NCI-H2107 treated with DMSO at 0.1 percent for 48 hours (cell line): Measurements from ENCODE around the gene KAT5.
"Not testable (repeated sequence)": the region's sequence is repeated elsewhere in the genome, so short reads cannot be mapped to it uniquely, and the experiment has no call there.

Source experiments
- DNase-seq: peaks from one replicate; lab custom pipeline; 2025; ENCODE audit not compliant: unreplicated experiment; lab: John Stamatoyannopoulos, UW

KAT5 gene

GRCh38 chr11:65743681-65744025 lies 31.6 kb downstream of the KAT5 start:
- no peak for DNase-seq

- DNase-seq = no peak
These were observed 32.1 kb downstream of the KAT5 start for GRCh38 chr11:65744026-65744698.

GRCh38 chr11:65744699-65745042 lies 32.6 kb downstream of the KAT5 start:
- no peak for DNase-seq

GRCh38 chr11:65745049-65745448 lies 33.0 kb downstream of the KAT5 start:
- DNase-seq = no peak

GRCh38 chr11:65762169-65762568 lies 50.1 kb downstream of the KAT5 start:
- DNase-seq = not testable (repeated sequence)

- DNase-seq = not testable (repeated sequence)
These were observed 50.8 kb downstream of the KAT5 start for GRCh38 chr11:65762816-65763215.

GRCh38 chr11:65764434-65764833 lies 52.4 kb downstream of the KAT5 start:
- no peak for DNase-seq

- no peak for DNase-seq
These were observed 54.5 kb downstream of the KAT5 start for GRCh38 chr11:65766535-65766934.

- DNase-seq = no peak
These were observed 55.4 kb downstream of the KAT5 start for GRCh38 chr11:65767406-65767805.

GRCh38 chr11:65767806-65768205 lies 55.8 kb downstream of the KAT5 start:
- DNase-seq = not testable (repeated sequence)
